ENCODE data around the gene HPS5. TPM values are rescaled to one million over a fixed set of nuclear protein-coding genes. Genes with fewer than 3 reads are reported as not detected.

The HPS5 gene
- total and polyA plus RNA-seq, 2 of the 13 experiments (the other 11 are each of a cell fraction or from before 2014, with no cell fraction given), result 6.6 to 25.5 TPM

DNA sequence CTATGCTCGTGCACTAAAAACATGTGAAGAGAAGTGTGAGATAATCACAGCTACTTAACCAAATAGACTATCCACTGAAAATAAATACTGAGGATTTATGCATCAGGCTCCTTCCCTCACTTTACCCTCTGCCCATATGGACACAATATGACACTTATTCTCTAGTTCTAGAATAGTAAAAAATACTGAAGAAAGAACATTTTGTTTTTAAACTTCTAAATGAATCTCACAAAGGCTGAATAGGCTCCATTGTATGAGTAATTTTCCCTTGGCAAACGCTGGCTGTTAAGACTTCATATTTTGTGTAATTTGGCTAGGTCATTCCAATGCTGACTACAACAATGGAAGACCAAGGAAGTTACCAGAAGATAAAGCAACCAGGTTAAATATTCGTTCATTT, 9.9 kb downstream of the HPS5 start (continued):
- no peak for TF ChIP-seq MAZ (IDR thresholded peaks at IDR 0.05; ENCODE audit: borderline replicate concordance, low read depth, low read length)
- TF ChIP-seq MAZ (CRISPR knock-in tag; IDR thresholded peaks at IDR 0.05; ENCODE audit: low read depth), result no peak

DNA sequence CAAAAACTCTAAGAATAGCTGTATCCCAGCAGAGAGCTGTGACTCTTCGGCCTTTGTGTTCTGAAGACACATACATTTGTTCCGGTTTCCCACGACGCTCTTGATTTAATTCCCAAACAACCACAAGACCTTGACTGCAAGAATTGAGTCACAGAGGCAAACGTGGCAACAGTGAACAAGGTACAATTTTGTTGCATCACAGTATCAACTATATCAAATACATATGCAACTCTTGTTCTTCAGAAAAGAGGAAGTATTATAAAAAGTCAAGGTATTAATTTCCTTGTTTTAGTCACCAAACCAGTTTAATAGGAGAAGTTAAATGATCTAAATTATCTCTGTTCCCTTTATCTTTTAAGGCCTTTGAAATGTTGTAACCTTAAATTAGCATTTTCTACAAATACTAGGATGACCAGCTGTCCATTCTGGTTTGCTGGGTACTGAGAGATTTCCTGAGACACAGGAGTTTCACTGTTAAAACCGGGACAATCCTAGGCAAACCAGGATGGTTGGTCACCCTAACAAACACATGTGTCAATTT, 11.1 kb downstream of the HPS5 start:
- no peak for DNase-seq (ENCODE audit: low spot score)
- TF ChIP-seq PHF20 (CRISPR knock-in tag; IDR thresholded peaks at IDR 0.05) (no peak), HNF4A (CRISPR knock-in tag; IDR thresholded peaks at IDR 0.05) (no peak), ZNF234 (CRISPR knock-in tag; conservative IDR thresholded peaks at IDR 0.05) (no peak), ZSCAN31 (CRISPR knock-in tag; IDR thresholded peaks at IDR 0.05; ENCODE audit: low read depth) (no peak), KLF6 (CRISPR knock-in tag; IDR thresholded peaks at IDR 0.05) (no peak)
- TF ChIP-seq, protein P1, sequence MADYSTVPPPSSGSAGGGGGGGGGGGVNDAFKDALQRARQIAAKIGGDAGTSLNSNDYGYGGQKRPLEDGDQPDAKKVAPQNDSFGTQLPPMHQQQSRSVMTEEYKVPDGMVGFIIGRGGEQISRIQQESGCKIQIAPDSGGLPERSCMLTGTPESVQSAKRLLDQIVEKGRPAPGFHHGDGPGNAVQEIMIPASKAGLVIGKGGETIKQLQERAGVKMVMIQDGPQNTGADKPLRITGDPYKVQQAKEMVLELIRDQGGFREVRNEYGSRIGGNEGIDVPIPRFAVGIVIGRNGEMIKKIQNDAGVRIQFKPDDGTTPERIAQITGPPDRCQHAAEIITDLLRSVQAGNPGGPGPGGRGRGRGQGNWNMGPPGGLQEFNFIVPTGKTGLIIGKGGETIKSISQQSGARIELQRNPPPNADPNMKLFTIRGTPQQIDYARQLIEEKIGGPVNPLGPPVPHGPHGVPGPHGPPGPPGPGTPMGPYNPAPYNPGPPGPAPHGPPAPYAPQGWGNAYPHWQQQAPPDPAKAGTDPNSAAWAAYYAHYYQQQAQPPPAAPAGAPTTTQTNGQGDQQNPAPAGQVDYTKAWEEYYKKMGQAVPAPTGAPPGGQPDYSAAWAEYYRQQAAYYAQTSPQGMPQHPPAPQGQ (CRISPR knock-in tag; IDR thresholded peaks at IDR 0.05; ENCODE audit: borderline replicate concordance), result no peak
- no peaks in the 10 kb centered on the region for H3K27me3 ChIP-seq (ENCODE audit: control insufficient read depth in 1 of 2, insufficient read depth in 2 of 2, low read length in 2 of 2)
- peaks cover 3 to 45% of the 10 kb centered on the region in 2 experiments; a peak in 4 of 5 replicates for H3K36me3 ChIP-seq (replicated peaks in 1 of 2; ENCODE audit: control insufficient read depth in 1 of 2, insufficient read depth in 2 of 2, low read length in 2 of 2)
- peaks cover 3% of the 10 kb centered on the region for H3K79me2 ChIP-seq (ENCODE audit: insufficient read depth, low read length)
- in situ Hi-C loops (cut with HindIII; ENCODE audit: extremely low pct_ligation_motif_present, low pct_unique_long_range_greater_than_20kb), result no loop called here
- H2AFZ ChIP-seq (ENCODE audit: low read length), result no peak overlapping the region
- POLR2A ChIA-PET, result interaction anchor here (1.4 kb wide), 1 partner anchor 11 kb away, joined by 3 read pairs; the partner anchor contains the start of gene HPS5
- H3K9me3 ChIP-seq (ENCODE audit: low read length), result no peaks in the 10 kb centered on the region
- 0 out of 2 replicates have a peak, but pooled peaks cover 8% of the 10 kb centered on the region for H3K4me1 ChIP-seq (ENCODE audit: insufficient read depth, low read length)
- H3K4me2 ChIP-seq (ENCODE audit: low read depth, low read length), result no peak overlapping the region
- no peak overlapping the region for H3K27ac ChIP-seq (ENCODE audit: extremely low read length, insufficient read depth, low read length)
- H3K4me3 ChIP-seq (replicated peaks in 1 of 3; ENCODE audit: insufficient read depth in 1 of 3, low read depth in 2 of 3, low read length in 3 of 3), result no peak overlapping the region
- no TSS peak for BruUV-seq (replicated peaks)
- H4K20me1 ChIP-seq (ENCODE audit: insufficient read depth, low read length), result no peaks in the 10 kb centered on the region
- no peak for FAIRE-seq
- ATAC-seq, result no peak
- intact Hi-C loops (cut with micrococcal nuclease; ENCODE audit: unreplicated experiment), result no loop called here
- WGBS (ENCODE audit: low lambda C conversion rate), result 80% methylated on average over 6 of the region's 6 CpGs
- CTCF ChIA-PET (ENCODE audit: low intra/inter-chr PET ratio, low total read pairs), result no interaction called here
- no peak overlapping the region for H3K9ac ChIP-seq (ENCODE audit: insufficient read depth, low read depth, low read length)
